Left ventricle myocardium inferior (tissue), 1 donor: ENCODE data around the gene ACCSL. TPM values are rescaled to one million over a fixed set of nuclear protein-coding genes. Genes with fewer than 3 reads are reported as not detected.

Experiments used
- DNase-seq: peaks from one replicate; pipeline ENCODE4 v3.0.0-alpha.2; 2020
- H3K27ac ChIP-seq: fragments of 200-600 bp; replicated peaks from 2 replicates; pipeline ENCODE4 v1.8.0; 2021
- H3K27me3 ChIP-seq: fragments of 200-600 bp; 2 replicates; pipeline ENCODE4 v1.8.0; 2021; ENCODE audit warnings: low read depth
- H3K36me3 ChIP-seq: fragments of 200-600 bp; 2 replicates; pipeline ENCODE4 v1.8.0; 2021
- H3K4me1 ChIP-seq: fragments of 200-600 bp; 2 replicates; pipeline ENCODE4 v1.8.0; 2021
- H3K4me3 ChIP-seq: fragments of 200-600 bp; 2 replicates; pipeline ENCODE4 v1.8.0; 2021; ENCODE audit warnings: mild to moderate bottlenecking, moderate library complexity
- H3K9me3 ChIP-seq: fragments of 200-600 bp; replicated peaks from 2 replicates; pipeline ENCODE4 v1.8.0; 2021
- intact Hi-C: fragments of 100-400 bp; cut with micrococcal nuclease; formaldehyde crosslinking; loops from one replicate; pipeline ENCODE4 v1.11.0; 2022
- total RNA-seq: library from RNA; stranded (reverse); fragmentation: NEBNext Ultra II Directional; extraction: Animal tissue kit (Norgen Biotek cat#: 25700); gene quantifications from one replicate; pipeline ENCODE4 v1.2.1, GENCODE V29; 2021
- TF ChIP-seq, protein P1 (sequence below): fragments of 200-600 bp; IDR thresholded peaks from 2 replicates; pipeline ENCODE4 v1.8.0; 2021; ENCODE audit warnings: antibody characterized with exemption, mild to moderate bottlenecking, borderline replicate concordance
- donor health status: DM: no; HTN: yes; CAD: no; lungs with severe emphysema.

ACCSL gene
- total RNA-seq, 1 donor from 2014 or later = not detected

DNA sequence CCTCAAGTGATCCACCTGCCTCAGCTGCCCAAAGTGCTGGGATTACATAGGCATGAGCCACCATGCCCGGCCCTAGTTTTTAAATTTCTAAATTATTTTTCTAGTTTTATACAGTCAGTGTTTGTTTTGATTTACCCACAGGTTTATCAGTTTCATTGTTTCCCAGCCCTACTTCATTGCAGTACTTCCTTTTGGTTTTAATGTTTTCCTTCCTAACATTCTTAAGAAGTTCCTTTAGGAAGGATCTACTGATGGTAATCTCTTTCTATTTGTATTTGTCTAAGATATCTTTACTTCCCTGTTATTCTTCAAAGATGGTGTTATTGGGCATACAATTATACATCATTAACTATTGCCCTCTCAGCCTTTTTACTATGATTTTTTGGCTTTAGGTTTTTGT, 42.8 kb downstream of the ACCSL start:
- Histone ChIP-seq H3K9me3 (peaks cover 6% of the 10 kb centered on the region), H3K27me3 (no peaks in the 10 kb centered on the region), H3K36me3 (peaks cover 4% of the 10 kb centered on the region), H3K27ac (no peak overlapping the region), H3K4me1 (peaks cover 21% of the 10 kb centered on the region), H3K4me3 (no peak overlapping the region)
- DNase-seq = no peak
- intact Hi-C loops = loop anchor here (10.0 kb wide), 1 partner anchor 444 kb away; no protein-coding TSS in a partner anchor
- TF ChIP-seq, protein P1, sequence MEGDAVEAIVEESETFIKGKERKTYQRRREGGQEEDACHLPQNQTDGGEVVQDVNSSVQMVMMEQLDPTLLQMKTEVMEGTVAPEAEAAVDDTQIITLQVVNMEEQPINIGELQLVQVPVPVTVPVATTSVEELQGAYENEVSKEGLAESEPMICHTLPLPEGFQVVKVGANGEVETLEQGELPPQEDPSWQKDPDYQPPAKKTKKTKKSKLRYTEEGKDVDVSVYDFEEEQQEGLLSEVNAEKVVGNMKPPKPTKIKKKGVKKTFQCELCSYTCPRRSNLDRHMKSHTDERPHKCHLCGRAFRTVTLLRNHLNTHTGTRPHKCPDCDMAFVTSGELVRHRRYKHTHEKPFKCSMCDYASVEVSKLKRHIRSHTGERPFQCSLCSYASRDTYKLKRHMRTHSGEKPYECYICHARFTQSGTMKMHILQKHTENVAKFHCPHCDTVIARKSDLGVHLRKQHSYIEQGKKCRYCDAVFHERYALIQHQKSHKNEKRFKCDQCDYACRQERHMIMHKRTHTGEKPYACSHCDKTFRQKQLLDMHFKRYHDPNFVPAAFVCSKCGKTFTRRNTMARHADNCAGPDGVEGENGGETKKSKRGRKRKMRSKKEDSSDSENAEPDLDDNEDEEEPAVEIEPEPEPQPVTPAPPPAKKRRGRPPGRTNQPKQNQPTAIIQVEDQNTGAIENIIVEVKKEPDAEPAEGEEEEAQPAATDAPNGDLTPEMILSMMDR = no peak

DNA sequence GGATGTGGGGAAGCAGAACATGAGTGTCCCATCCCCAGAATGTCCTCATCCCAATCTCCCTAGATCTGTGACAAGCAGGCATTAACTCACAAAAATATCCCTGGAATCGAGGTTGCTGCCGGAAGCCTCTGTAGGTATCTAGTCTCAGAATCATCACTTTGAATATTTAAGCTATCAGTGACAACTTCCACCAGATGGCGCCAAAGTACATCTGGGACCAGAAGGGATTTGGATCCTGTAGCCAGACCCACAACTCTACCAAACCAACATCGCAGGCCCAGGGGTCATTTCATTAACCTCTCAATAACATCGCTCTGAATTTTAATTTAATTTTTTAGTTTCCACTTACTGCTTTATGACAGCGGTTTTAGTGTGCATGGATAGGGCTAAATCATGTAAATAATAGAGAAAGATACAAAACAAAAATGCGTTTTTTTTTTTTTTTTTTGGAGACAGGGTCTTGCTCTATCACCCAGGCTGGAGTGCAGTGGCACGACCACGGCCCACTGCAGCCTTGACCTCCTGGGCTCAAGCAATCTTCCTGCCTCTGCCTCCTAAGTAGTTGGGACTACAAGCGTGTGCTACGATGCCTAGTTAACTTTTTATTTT, 46.6 kb downstream of the ACCSL start:
- Histone ChIP-seq H3K4me1 (peaks cover 40% of the 10 kb centered on the region), H3K4me3 (no peak overlapping the region), H3K27me3 (no peaks in the 10 kb centered on the region), H3K9me3 (peaks cover 2% of the 10 kb centered on the region), H3K27ac (no peak overlapping the region), H3K36me3 (no peaks in the 10 kb centered on the region)
- TF ChIP-seq, protein P1 = peak; percentile 87
- DNase-seq = peak; percentile 46
- intact Hi-C loops = loop anchor here (10.0 kb wide), 1 partner anchor 440 kb away; no protein-coding TSS in a partner anchor

DNA sequence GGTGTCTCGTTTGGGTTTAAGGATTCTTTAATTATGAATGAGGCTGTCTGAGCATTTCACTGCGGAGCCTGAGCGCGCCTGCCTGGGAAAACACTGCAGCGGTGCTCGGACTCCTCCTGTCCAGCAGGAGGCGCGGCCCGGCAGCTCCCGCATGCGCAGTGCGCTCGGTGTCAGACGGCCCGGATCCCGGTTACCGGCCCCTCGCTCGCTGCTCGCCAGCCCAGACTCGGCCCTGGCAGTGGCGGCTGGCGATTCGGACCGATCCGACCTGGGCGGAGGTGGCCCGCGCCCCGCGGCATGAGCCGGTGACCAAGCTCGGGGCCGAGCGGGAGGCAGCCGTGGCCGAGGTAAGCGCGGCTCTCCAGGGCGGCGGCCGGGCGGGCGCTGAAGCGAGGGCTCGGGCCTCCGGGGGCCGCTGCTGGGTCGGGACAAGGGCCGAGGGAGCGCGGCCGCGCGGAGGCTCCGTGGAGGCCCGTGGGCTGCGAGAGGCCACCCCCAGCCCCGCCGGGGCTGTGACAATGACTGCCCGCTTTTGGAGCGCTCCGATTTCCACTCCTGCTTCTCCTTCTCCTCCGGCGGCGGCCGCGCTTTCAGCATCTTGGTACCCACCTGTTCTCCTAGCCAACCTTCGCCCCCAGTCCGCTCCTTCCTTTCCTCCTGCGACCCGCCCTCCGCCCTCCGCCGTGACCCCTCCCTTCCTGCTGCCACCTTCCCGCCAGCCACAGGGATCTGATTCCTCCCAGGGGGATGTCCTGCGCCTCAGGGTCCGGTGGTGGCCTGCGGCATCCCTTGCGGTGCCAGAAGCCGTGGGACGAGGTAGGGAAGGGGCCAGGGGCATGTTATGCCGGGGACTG, 48.0 kb downstream of the ACCSL start, which contains the start of gene EXT2:
TSS of gene EXT2 (plus strand) at position 173 of the 854 bp plus-strand sequence. CDS start 12,035 bp downstream, outside the sequence.
- Histone ChIP-seq H3K4me3 (peak within 1 kb of the TSS; percentile 92), H3K9me3 (no peaks in the 10 kb centered on the region), H3K36me3 (no peaks in the 10 kb centered on the region), H3K27ac (peak within 1 kb of the TSS; percentile 89), H3K27me3 (no peaks in the 10 kb centered on the region), H3K4me1 (peaks cover 37% of the 10 kb centered on the region)
- intact Hi-C loops = loop anchor here (10.0 kb wide), 1 partner anchor 439 kb away; no protein-coding TSS in a partner anchor
- peak; percentile 89 for DNase-seq
- TF ChIP-seq, protein P1 = peak; percentile 97

DNA sequence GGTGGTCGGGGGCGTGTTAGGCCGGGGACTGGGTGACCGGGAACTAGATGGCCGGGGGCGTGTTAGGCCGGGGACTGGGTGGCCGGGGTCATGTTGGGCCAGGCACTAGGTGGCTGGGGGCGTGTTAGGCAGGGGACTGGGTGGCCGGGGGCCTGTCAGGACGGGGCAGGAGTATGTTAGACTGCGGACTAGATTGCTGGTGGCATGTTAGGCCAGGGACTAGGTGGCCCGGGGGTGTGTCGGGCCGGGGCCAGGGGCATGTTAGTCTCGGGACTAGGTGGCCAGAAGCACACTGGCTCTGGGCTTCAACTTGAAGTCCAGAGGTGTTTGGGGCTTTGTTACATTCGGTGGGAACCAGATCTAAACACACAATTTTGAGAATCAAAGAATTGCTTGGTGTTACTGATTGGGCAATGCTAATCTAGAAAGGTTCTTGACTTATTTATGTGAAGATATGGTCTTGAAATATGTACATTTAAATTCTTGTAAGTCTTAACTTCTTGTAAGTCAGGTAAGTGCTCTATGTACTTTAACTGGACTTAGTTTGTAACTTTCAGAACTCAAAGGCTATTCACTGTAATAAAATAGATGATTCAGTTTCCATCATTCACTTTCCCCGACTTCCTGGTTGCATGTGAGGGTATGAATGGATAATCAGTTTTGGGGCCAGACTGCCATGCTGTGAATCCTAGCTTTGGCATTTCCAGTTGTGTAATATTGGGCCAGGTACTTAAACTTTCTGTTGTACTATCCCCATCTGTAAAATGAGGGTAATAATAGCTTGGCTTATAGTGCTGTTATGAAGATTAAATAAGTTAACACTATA, 48.8 kb downstream of the ACCSL start:
- Histone ChIP-seq H3K27ac (no peak overlapping the region), H3K36me3 (no peaks in the 10 kb centered on the region), H3K4me3 (peak overlapping the region; percentile 92), H3K4me1 (peaks cover 45% of the 10 kb centered on the region), H3K9me3 (no peaks in the 10 kb centered on the region), H3K27me3 (no peaks in the 10 kb centered on the region)
- TF ChIP-seq, protein P1 = no peak
- intact Hi-C loops = loop anchor here (10.0 kb wide), 1 partner anchor 438 kb away; no protein-coding TSS in a partner anchor
- DNase-seq = no peak

DNA sequence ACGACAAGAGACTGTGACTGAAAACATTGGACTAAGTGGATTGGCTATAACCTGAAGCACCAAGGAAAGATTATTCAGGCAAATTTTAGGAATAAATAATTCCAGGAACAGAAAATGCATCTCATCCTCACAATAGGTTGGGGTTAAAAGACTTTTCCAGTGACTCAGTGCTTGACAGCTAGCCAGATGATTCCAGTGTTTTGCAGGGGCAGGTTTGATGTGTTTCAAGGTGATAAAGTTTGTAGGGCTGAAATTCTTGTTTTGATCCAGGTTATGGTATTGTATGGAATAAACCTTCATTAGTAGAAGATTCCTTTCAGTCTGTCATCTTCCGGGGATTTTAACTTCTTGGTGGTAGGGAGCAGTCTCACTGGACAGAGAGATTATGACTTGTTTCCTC, 50.0 kb downstream of the ACCSL start:
- TF ChIP-seq, protein P1 = no peak
- Histone ChIP-seq H3K9me3 (no peaks in the 10 kb centered on the region), H3K27ac (no peak overlapping the region), H3K36me3 (no peaks in the 10 kb centered on the region), H3K4me3 (no peak overlapping the region), H3K27me3 (no peaks in the 10 kb centered on the region), H3K4me1 (peaks cover 58% of the 10 kb centered on the region)
- intact Hi-C loops = loop anchor here (10.0 kb wide), 1 partner anchor 437 kb away; no protein-coding TSS in a partner anchor
- no peak for DNase-seq
